Measurements from ENCODE around the gene ADAMTS3.

ADAMTS3 gene

GRCh38 chr4:72568959-72569718 is at the start of gene ADAMTS3:
Gene ADAMTS3 (minus strand): TSS chr4:72569221. CDS start chr4:72568762, 459 bp downstream.
- no peak for TF ChIP-seq GATA1 (IDR thresholded peaks at IDR 0.05; ENCODE audit: low read depth, low read length)
- peak; percentile 76 for TF ChIP-seq POLR2A (IDR thresholded peaks at IDR 0.05; ENCODE audit: low read length)
- peak; percentile 80 to 81 for DNase-seq

GRCh38 chr4:72613959-72614358 is 44.9 kb upstream of the ADAMTS3 start:
- TF ChIP-seq POLR2A (IDR thresholded peaks at IDR 0.05; ENCODE audit: low read length) (no peak), GATA1 (IDR thresholded peaks at IDR 0.05; ENCODE audit: low read depth, low read length) (no peak)
- peak; percentile 6 to 28 for DNase-seq

- TF ChIP-seq GATA1 (IDR thresholded peaks at IDR 0.05; ENCODE audit: low read depth, low read length), result no peak
- no peak for TF ChIP-seq POLR2A (IDR thresholded peaks at IDR 0.05; ENCODE audit: low read length)
These were observed 37.7 kb upstream of the ADAMTS3 start for GRCh38 chr4:72606751-72607150.

GRCh38 chr4:72604324-72604723 is 35.3 kb upstream of the ADAMTS3 start:
- no peak for DNase-seq
- TF ChIP-seq GATA1 (IDR thresholded peaks at IDR 0.05; ENCODE audit: low read depth, low read length) (no peak), POLR2A (IDR thresholded peaks at IDR 0.05; ENCODE audit: low read length) (no peak)

More at GRCh38 chr4:72606751-72607150, 37.7 kb upstream of the ADAMTS3 start:
- DNase-seq, result no peak

GRCh38 chr4:72602396-72603376 is 33.7 kb upstream of the ADAMTS3 start:
- DNase-seq, result no peak
- TF ChIP-seq POLR2A (IDR thresholded peaks at IDR 0.05; ENCODE audit: low read length), result no peak
- TF ChIP-seq GATA1 (IDR thresholded peaks at IDR 0.05; ENCODE audit: low read depth, low read length), result no peak

- no peak for DNase-seq
- TF ChIP-seq POLR2A (IDR thresholded peaks at IDR 0.05; ENCODE audit: low read length) (no peak), GATA1 (IDR thresholded peaks at IDR 0.05; ENCODE audit: low read depth, low read length) (no peak)
These were observed 22.8 kb upstream of the ADAMTS3 start for GRCh38 chr4:72591547-72592454.

- DNase-seq, result no peak
- TF ChIP-seq POLR2A (IDR thresholded peaks at IDR 0.05; ENCODE audit: low read length), result no peak
These were observed 18.3 kb upstream of the ADAMTS3 start for GRCh38 chr4:72587334-72587733.

GRCh38 chr4:72582853-72583252 is 13.8 kb upstream of the ADAMTS3 start:
- DNase-seq, result no peak
- TF ChIP-seq POLR2A (IDR thresholded peaks at IDR 0.05; ENCODE audit: low read length) (no peak), GATA1 (IDR thresholded peaks at IDR 0.05; ENCODE audit: low read depth, low read length) (no peak)

GRCh38 chr4:72577211-72577610 is 8.2 kb upstream of the ADAMTS3 start:
- no peak for DNase-seq
- no peak for TF ChIP-seq POLR2A (IDR thresholded peaks at IDR 0.05; ENCODE audit: low read length)
- TF ChIP-seq GATA1 (IDR thresholded peaks at IDR 0.05; ENCODE audit: low read depth, low read length), result no peak

GRCh38 chr4:72571337-72571736 is 2.3 kb upstream of the ADAMTS3 start:
- TF ChIP-seq GATA1 (IDR thresholded peaks at IDR 0.05; ENCODE audit: low read depth, low read length), result no peak
- TF ChIP-seq POLR2A (IDR thresholded peaks at IDR 0.05; ENCODE audit: low read length), result no peak
- DNase-seq, result no peak

GRCh38 chr4:72569719-72570235 is 756 bp upstream of the ADAMTS3 start:
- peak; percentile 69 to 84 for DNase-seq
- TF ChIP-seq POLR2A (IDR thresholded peaks at IDR 0.05; ENCODE audit: low read length) (peak; percentile 49), GATA1 (IDR thresholded peaks at IDR 0.05; ENCODE audit: low read depth, low read length) (no peak)

GRCh38 chr4:72567821-72568675 is 973 bp downstream of the ADAMTS3 start:
- TF ChIP-seq GATA1 (IDR thresholded peaks at IDR 0.05; ENCODE audit: low read depth, low read length), result no peak
- TF ChIP-seq POLR2A (IDR thresholded peaks at IDR 0.05; ENCODE audit: low read length), result peak; percentile 58
- peak; percentile 83 to 87 for DNase-seq

All from erythroblast (primary cell).